HEK293T (cell line): ENCODE measurements around the gene GHRHR.

Experiments used
- ARNT ChIP-seq: fragments of 450-650 bp; IDR thresholded peaks from 2 replicates; pipeline ENCODE4 v1.6.1; 2017; ENCODE audit warnings: mild to moderate bottlenecking
- BHLHE40 ChIP-seq: fragments of 450-650 bp; IDR thresholded peaks from 2 replicates; pipeline ENCODE4 v1.6.1; 2016; ENCODE audit warnings: mild to moderate bottlenecking, moderate library complexity, borderline replicate concordance
- CTBP1 ChIP-seq: fragments of 450-650 bp; IDR thresholded peaks from 2 replicates; pipeline ENCODE4 v1.6.1; 2016; ENCODE audit warnings: borderline replicate concordance
- ELF4 ChIP-seq: fragments of 450-650 bp; IDR thresholded peaks from 2 replicates; pipeline ENCODE4 v1.6.1; 2017; ENCODE audit warnings: antibody characterized with exemption
- FOXA1 ChIP-seq: fragments of 450-650 bp; IDR thresholded peaks from 2 replicates; pipeline ENCODE4 v1.6.1; 2016; ENCODE audit warnings: mild to moderate bottlenecking
- FOXK2 ChIP-seq: fragments of 450-650 bp; IDR thresholded peaks from 2 replicates; pipeline ENCODE4 v1.6.1; 2016; ENCODE audit warnings: mild to moderate bottlenecking
- FOXM1 ChIP-seq: fragments of 450-650 bp; IDR thresholded peaks from 2 replicates; pipeline ENCODE4 v1.6.1; 2017; ENCODE audit warnings: mild to moderate bottlenecking, borderline replicate concordance
- L3MBTL2 ChIP-seq: fragments of 450-650 bp; conservative IDR thresholded peaks from 2 replicates; pipeline ENCODE4 v1.6.1; 2016; ENCODE audit warnings: mild to moderate bottlenecking
- NFRKB ChIP-seq: fragments of 450-650 bp; IDR thresholded peaks from 2 replicates; pipeline ENCODE4 v1.6.1; 2016; ENCODE audit warnings: mild to moderate bottlenecking, moderate library complexity
- SP1 ChIP-seq: fragments of 450-650 bp; IDR thresholded peaks from 2 replicates; pipeline ENCODE4 v1.6.1; 2017
- SUZ12 ChIP-seq: fragments of 450-650 bp; IDR thresholded peaks from 2 replicates; pipeline ENCODE4 v1.6.1; 2016; ENCODE audit warnings: mild to moderate bottlenecking
- TARDBP ChIP-seq: fragments of 450-650 bp; IDR thresholded peaks from 2 replicates; pipeline ENCODE4 v1.6.1; 2016
- ZNF384 ChIP-seq: fragments of 450-650 bp; IDR thresholded peaks from 2 replicates; pipeline ENCODE4 v1.6.1; 2016
- TF ChIP-seq, protein P1 (sequence below): fragments of 450-650 bp; IDR thresholded peaks from 2 replicates; pipeline ENCODE4 v1.6.1; 2016

DNA sequence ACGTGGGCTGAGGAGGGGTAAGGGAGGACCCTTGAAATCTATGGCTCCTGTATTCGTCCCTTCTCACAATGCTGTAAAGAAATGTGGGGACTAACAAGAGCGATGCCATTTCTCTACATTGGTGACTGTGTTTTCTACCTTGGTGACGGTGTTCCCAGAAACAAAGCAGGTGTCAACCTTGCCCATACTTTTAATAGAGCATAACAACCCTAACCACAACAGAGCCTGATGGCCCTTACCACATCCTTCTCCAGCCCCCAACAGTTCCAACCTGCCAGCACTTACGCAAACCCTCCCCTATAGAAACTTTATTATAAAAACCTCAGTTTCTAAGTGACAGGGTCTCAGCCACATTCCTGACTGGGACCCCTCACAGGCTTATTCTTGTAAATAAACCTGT lies 60.1 kb downstream of the GHRHR start:
- TF ChIP-seq FOXM1: no peak
- no peak for TF ChIP-seq ELF4
- no peak for TF ChIP-seq NFRKB
- TF ChIP-seq ARNT: no peak
- TF ChIP-seq FOXK2: no peak
- TF ChIP-seq, protein P1, sequence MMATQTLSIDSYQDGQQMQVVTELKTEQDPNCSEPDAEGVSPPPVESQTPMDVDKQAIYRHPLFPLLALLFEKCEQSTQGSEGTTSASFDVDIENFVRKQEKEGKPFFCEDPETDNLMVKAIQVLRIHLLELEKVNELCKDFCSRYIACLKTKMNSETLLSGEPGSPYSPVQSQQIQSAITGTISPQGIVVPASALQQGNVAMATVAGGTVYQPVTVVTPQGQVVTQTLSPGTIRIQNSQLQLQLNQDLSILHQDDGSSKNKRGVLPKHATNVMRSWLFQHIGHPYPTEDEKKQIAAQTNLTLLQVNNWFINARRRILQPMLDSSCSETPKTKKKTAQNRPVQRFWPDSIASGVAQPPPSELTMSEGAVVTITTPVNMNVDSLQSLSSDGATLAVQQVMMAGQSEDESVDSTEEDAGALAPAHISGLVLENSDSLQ: no peak
- no peak for TF ChIP-seq ZNF384
- no peak for TF ChIP-seq SP1
- TF ChIP-seq BHLHE40: no peak
- TF ChIP-seq CTBP1: no peak
- no peak for TF ChIP-seq SUZ12
- TF ChIP-seq TARDBP: no peak
- TF ChIP-seq FOXA1: no peak
- no peak for TF ChIP-seq L3MBTL2
